Upper lobe of left lung (tissue), 6 donors: ENCODE measurements around the gene IER3IP1. TPM values are rescaled to one million over a fixed set of nuclear protein-coding genes. Genes with fewer than 3 reads are reported as not detected.
A peak's percentile ranks its signal among the peaks of the same experiment; 100 is the strongest.

Experiments used
- ATAC-seq, 2 donors: fragments of 200-7000 bp; cut with Tn5 transposase; one replicate each; pipeline ENCODE4 v1.9.1; 2022; ENCODE audit warnings: mild to moderate bottlenecking in 2 of 2, moderate library complexity in 2 of 2; ENCODE audit not compliant: low FRiP score in 2 of 2
- DNase-seq, 2 donors: peaks; one replicate each; pipeline ENCODE4 v3.0.0-alpha.2; 2019 to 2020
- H3K27ac ChIP-seq, 4 donors: fragments of 200-600 bp; sonication (generic); one replicate each; pipeline ENCODE4 v1.5.1; 2016 to 2019
- H3K27me3 ChIP-seq, 4 donors: fragments of 200-600 bp; sonication (generic); one replicate each; pipeline ENCODE4 v1.5.1; 2017 to 2019
- H3K36me3 ChIP-seq, 4 donors: fragments of 200-600 bp; sonication (generic); one replicate each; pipeline ENCODE4 v1.5.1; 2016 to 2019
- H3K4me1 ChIP-seq, 4 donors: fragments of 200-600 bp; sonication (generic); one replicate each; pipeline ENCODE4 v1.5.1; 2018 to 2019
- H3K4me3 ChIP-seq, 4 donors: fragments of 200-600 bp; sonication (generic); one replicate each; pipeline ENCODE4 v1.5.1; 2017 to 2019; ENCODE audit warnings: mild to moderate bottlenecking in 2 of 4, moderate library complexity in 1 of 4
- H3K9me3 ChIP-seq, 4 donors: fragments of 200-600 bp; sonication (generic); one replicate each; pipeline ENCODE4 v1.5.1; 2018 to 2019
- EP300 ChIP-seq, 4 donors: sonication (generic); formaldehyde crosslinking; IDR thresholded peaks; one replicate each; pipeline ENCODE4 v1.5.1; 2017; ENCODE audit warnings: antibody characterized with exemption in 4 of 4, control low read depth in 2 of 4
- POLR2A ChIP-seq, 4 donors: fragments of 450-650 bp; IDR thresholded peaks; one replicate each; pipeline ENCODE4 v1.5.1; 2016 to 2017; ENCODE audit warnings: antibody characterized with exemption in 4 of 4, mild to moderate bottlenecking in 2 of 4
- POLR2AphosphoS5 ChIP-seq, 2 donors: sonication (generic); formaldehyde crosslinking; IDR thresholded peaks; one replicate each; pipeline ENCODE4 v1.5.1; 2017; ENCODE audit warnings: antibody characterized with exemption in 2 of 2
- WGBS, 2 donors: methylation state at CpG; one replicate each; pipeline ENCODE4 v1.1.5; 2017 to 2018; 5-methylcytosine and 5-hydroxymethylcytosine counted together
- total RNA-seq, 6 donors: library from RNA; depleted of rRNA in 4 of 6; stranded (reverse); fragments of >200 nt in 4 of 6; gene quantifications; one replicate each; pipeline versions ENCODE4 v1.1.0 to v1.2.1, GENCODE V29; 2016 to 2021
- TF ChIP-seq, protein P1 (sequence below), 6 experiments: fragments of 450-650 bp in 4 of 6; fragments of 200-600 bp in 2 of 6; sonication (generic) in 2 of 6; IDR thresholded peaks; one replicate each; pipeline ENCODE4 v1.5.1; 2016 to 2019; ENCODE audit warnings: antibody characterized with exemption in 6 of 6
- donor health status: DM: no; HTN: no; CAD: no; lungs with moderate emphysema.
- donor health status: DM: no; HTN: yes; CAD: no; lungs with severe emphysema.

Gene IER3IP1
- total RNA-seq, 6 donors from 2014 or later, result 10.5 to 24.0 (median 15.4) TPM

GRCh38 chr18:47151439-47151838, 24.7 kb downstream of the IER3IP1 start:
- no peaks in the 10 kb centered on the region for H3K9me3 ChIP-seq
- no peak for ATAC-seq
- peaks cover 0 to 17% (median 2%) of the 10 kb centered on the region in 4 donors for H3K36me3 ChIP-seq
- no peaks in the 10 kb centered on the region for H3K27me3 ChIP-seq
- TF ChIP-seq EP300 (IDR thresholded peaks at IDR 0.05), result no peak
- TF ChIP-seq, protein P1, sequence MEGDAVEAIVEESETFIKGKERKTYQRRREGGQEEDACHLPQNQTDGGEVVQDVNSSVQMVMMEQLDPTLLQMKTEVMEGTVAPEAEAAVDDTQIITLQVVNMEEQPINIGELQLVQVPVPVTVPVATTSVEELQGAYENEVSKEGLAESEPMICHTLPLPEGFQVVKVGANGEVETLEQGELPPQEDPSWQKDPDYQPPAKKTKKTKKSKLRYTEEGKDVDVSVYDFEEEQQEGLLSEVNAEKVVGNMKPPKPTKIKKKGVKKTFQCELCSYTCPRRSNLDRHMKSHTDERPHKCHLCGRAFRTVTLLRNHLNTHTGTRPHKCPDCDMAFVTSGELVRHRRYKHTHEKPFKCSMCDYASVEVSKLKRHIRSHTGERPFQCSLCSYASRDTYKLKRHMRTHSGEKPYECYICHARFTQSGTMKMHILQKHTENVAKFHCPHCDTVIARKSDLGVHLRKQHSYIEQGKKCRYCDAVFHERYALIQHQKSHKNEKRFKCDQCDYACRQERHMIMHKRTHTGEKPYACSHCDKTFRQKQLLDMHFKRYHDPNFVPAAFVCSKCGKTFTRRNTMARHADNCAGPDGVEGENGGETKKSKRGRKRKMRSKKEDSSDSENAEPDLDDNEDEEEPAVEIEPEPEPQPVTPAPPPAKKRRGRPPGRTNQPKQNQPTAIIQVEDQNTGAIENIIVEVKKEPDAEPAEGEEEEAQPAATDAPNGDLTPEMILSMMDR (IDR thresholded peaks at IDR 0.05), result no peak
- no peak for TF ChIP-seq POLR2A (IDR thresholded peaks at IDR 0.05)
- TF ChIP-seq POLR2AphosphoS5 (IDR thresholded peaks at IDR 0.05), result no peak
- peak overlapping the region; percentile 90 to 95 (median 94) for H3K27ac ChIP-seq
- peak overlapping the region in 2 of 4 donors; percentile 82 to 86 for H3K4me3 ChIP-seq
- no peak for DNase-seq
- H3K4me1 ChIP-seq, result peaks cover 19 to 30% (median 21%) of the 10 kb centered on the region in 4 donors

DNA sequence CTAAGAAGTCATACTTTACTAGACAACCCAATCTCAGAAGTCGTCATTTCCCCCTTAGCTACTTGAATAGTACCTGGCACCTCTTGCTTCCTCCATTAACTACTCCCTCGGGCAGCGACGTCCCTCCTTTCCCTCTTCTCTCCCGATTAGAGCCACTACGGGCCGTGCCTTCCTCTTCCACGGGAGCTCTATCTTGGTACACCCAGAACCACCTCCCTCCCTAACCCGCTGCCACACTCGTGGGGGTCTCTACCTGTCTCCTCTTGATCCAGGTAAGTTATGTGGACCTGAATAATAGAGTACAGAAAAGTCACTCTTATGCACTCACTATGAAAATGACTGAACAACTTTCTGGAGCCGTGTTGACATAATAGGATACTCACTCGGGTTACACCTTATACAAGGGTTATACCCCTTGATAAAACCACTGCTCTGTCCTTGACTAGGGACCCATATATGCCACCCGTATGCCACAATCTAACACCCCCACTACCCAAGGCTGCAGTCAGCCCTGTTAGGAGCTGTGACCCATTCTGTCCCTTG, 25.3 kb downstream of the IER3IP1 start:
- H3K9me3 ChIP-seq, result no peaks in the 10 kb centered on the region
- H3K4me3 ChIP-seq, result peak overlapping the region; percentile 75 to 86 (median 80)
- H3K27me3 ChIP-seq, result no peaks in the 10 kb centered on the region
- ATAC-seq (peak; percentile 41 to 42), DNase-seq (peak in 1 of 2 donors; percentile 25)
- 10% methylated on average over 13 of the region's 13 CpGs for WGBS, 2 donors
- peaks cover 19 to 30% (median 21%) of the 10 kb centered on the region in 4 donors for H3K4me1 ChIP-seq
- H3K27ac ChIP-seq, result peak overlapping the region; percentile 90 to 95 (median 94)
- peaks cover 0 to 17% (median 2%) of the 10 kb centered on the region in 4 donors for H3K36me3 ChIP-seq
- TF ChIP-seq POLR2AphosphoS5 (IDR thresholded peaks at IDR 0.05), result no peak
- TF ChIP-seq, protein P1 (IDR thresholded peaks at IDR 0.05), result no peak
- TF ChIP-seq POLR2A (IDR thresholded peaks at IDR 0.05), result no peak
- no peak for TF ChIP-seq EP300 (IDR thresholded peaks at IDR 0.05)

GRCh38 chr18:47150029-47150823, 25.9 kb downstream of the IER3IP1 start, which contains the start of gene HDHD2:
Gene HDHD2, minus strand, starts transcription at chr18:47150500. Its CDS starts 14,061 bp downstream, at chr18:47136439.
- peaks cover 19 to 30% (median 21%) of the 10 kb centered on the region in 4 donors for H3K4me1 ChIP-seq
- H3K27ac ChIP-seq, result peak within 1 kb of the TSS; percentile 90 to 95 (median 94)
- H3K36me3 ChIP-seq, result peaks cover 0 to 12% (median 2%) of the 10 kb centered on the region in 4 donors
- WGBS, 2 donors, result 0% methylated on average over 30 to 66 of the region's 70 CpGs
- TF ChIP-seq POLR2AphosphoS5 (IDR thresholded peaks at IDR 0.05), result peak; percentile 83 to 88
- no peak for TF ChIP-seq EP300 (IDR thresholded peaks at IDR 0.05)
- TF ChIP-seq POLR2A (IDR thresholded peaks at IDR 0.05), result peak in 3 of 4 donors; percentile 45 to 92 (median 54)
- H3K27me3 ChIP-seq, result no peaks in the 10 kb centered on the region
- peak; percentile 94 to 98 for ATAC-seq
- DNase-seq, result peak; percentile 82 to 97
- peak within 1 kb of the TSS; percentile 75 to 86 (median 80) for H3K4me3 ChIP-seq
- H3K9me3 ChIP-seq, result no peaks in the 10 kb centered on the region

DNA sequence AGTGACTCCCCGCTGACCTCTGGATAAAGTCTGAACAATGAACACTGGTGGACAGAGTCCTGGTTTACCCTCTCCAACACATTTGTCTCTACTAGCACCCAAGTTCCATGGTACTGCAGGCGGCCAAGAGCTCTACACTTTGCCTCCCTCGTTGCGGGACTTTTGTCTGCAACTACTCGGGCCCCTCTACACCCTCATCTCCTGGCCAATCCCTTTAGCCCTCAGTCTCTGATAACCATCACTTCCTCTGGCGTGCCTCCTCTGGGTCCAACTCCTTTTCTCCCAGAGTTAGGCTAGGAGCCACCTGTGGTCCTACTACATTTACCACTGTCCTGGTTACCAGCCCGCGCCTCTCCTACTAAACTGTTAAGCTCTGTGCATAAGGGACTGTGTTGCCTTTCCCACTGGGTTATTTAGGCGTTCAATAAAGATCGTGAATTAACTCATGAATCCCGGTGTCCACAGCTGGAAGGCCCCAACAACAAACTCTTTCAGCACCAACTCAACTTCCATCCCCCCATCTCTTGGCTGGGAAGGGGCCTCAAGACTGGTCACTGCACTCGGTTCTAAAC, 26.6 kb downstream of the IER3IP1 start:
- H3K27ac ChIP-seq, result peak overlapping the region; percentile 90 to 95 (median 94)
- peaks cover 0 to 8% (median 1%) of the 10 kb centered on the region in 4 donors for H3K36me3 ChIP-seq
- 36 to 44% methylated on average over 11 to 12 of the region's 12 CpGs for WGBS, 2 donors
- TF ChIP-seq POLR2AphosphoS5 (IDR thresholded peaks at IDR 0.05), result no peak
- no peak for TF ChIP-seq POLR2A (IDR thresholded peaks at IDR 0.05)
- TF ChIP-seq EP300 (IDR thresholded peaks at IDR 0.05), result no peak
- TF ChIP-seq, protein P1 (IDR thresholded peaks at IDR 0.05), result no peak
- no peak for ATAC-seq
- H3K4me3 ChIP-seq, result peak overlapping the region; percentile 75 to 86 (median 80)
- no peak for DNase-seq
- peaks cover 19 to 30% (median 21%) of the 10 kb centered on the region in 4 donors for H3K4me1 ChIP-seq
- no peaks in the 10 kb centered on the region for H3K27me3 ChIP-seq
- no peaks in the 10 kb centered on the region for H3K9me3 ChIP-seq

DNA sequence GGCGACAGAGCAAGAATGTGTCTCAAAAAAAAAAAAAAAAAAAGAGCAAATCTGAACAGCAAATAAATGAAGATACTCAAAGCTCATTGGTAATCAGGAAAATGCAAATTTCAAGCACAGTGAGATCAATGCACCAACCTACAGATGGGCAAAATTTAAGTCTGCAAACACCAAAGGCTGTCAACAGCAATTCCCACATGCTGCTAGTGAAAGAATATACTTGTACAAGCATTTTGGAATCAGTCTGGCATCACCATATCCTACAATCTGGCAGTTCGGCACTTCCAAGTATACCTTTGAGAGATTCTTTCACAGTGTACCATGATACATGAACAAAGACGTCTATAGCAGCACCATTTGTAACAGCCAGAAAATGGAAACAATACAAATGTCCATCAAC, 30.0 kb downstream of the IER3IP1 start:
- ATAC-seq, result no peak
- no peak overlapping the region for H3K4me3 ChIP-seq
- no peaks in the 10 kb centered on the region for H3K9me3 ChIP-seq
- 91 to 97% methylated on average over 3 of the region's 3 CpGs for WGBS, 2 donors
- H3K27me3 ChIP-seq, result no peaks in the 10 kb centered on the region
- H3K4me1 ChIP-seq, result peaks cover 14 to 24% (median 17%) of the 10 kb centered on the region in 4 donors
- TF ChIP-seq POLR2A (IDR thresholded peaks at IDR 0.05), result no peak
- TF ChIP-seq, protein P1 (IDR thresholded peaks at IDR 0.05), result no peak
- no peak for TF ChIP-seq EP300 (IDR thresholded peaks at IDR 0.05)
- no peak for TF ChIP-seq POLR2AphosphoS5 (IDR thresholded peaks at IDR 0.05)
- DNase-seq, result no peak
- no peaks in the 10 kb centered on the region for H3K36me3 ChIP-seq
- H3K27ac ChIP-seq, result no peak overlapping the region
